Panc1 (cell line): ENCODE measurements around the gene ZNF622. TPM values are rescaled to one million over a fixed set of nuclear protein-coding genes. Genes with fewer than 3 reads are reported as not detected.

Source experiments
- ATAC-seq: fragments of 200-7000 bp; cut with Tn5 transposase; 2 replicates; pipeline ENCODE4 v1.9.1; 2020; ENCODE audit warnings: mild to moderate bottlenecking, moderate library complexity
- BruUV-seq: library from RNA; stranded (reverse); fragments of 400-500 nt; replicated peaks from 2 replicates; lab custom pipeline; 2021; lab: Mats Ljungman, UMichigan
- CTCF ChIA-PET: fragments of 300-600 bp; sonication (Branson Sonifier 250); formaldehyde crosslinking; loops from one replicate; lab custom pipeline; 2022; ENCODE audit warnings: antibody characterized with exemption; lab: Charles Lee
- POLR2A ChIA-PET: fragments of 300-600 bp; sonication (Branson Sonifier 250); formaldehyde crosslinking; loops from one replicate; lab custom pipeline; 2022; ENCODE audit warnings: antibody characterized with exemption; lab: Charles Lee
- DNase-seq: peaks from one replicate; pipeline ENCODE4 v3.0.0-alpha.2; 2010; ENCODE audit warnings: low read depth, low spot score
- H3K27ac ChIP-seq: 2 replicates; pipeline ENCODE4 v1.5.1; 2011; ENCODE audit warnings: mild to moderate bottlenecking, low read length, inconsistent platforms
- H3K27me3 ChIP-seq: fragments of 200-500 bp; sonication (Bioruptor generic); 2 replicates; pipeline ENCODE4 v1.6.0; 2014; ENCODE audit warnings: low read length, inconsistent platforms; ENCODE audit not compliant: control insufficient read depth, insufficient read depth
- H3K36me3 ChIP-seq: fragments of 200-500 bp; sonication (Bioruptor generic); 2 replicates; pipeline ENCODE4 v1.5.1; 2014; ENCODE audit warnings: inconsistent platforms, mild to moderate bottlenecking, low read length, moderate library complexity; ENCODE audit not compliant: control insufficient read depth, insufficient read depth
- H3K4me1 ChIP-seq: 2 replicates; pipeline ENCODE4 v1.5.1; 2011; ENCODE audit warnings: inconsistent platforms, mild to moderate bottlenecking, low read length, moderate library complexity; ENCODE audit not compliant: control insufficient read depth, insufficient read depth
- H3K4me3 ChIP-seq, 2 experiments: 2 replicates each; pipeline ENCODE4 v1.5.1; 2011 to 2012; ENCODE audit warnings: low read depth in 2 of 2, low read length in 2 of 2, mild to moderate bottlenecking in 2 of 2, inconsistent platforms in 1 of 2, moderate library complexity in 1 of 2
- H3K9me3 ChIP-seq: fragments of 200-500 bp; sonication (Bioruptor generic); 2 replicates; pipeline ENCODE4 v1.5.1; 2014; ENCODE audit warnings: low read depth, mild to moderate bottlenecking, inconsistent platforms, low read length, moderate library complexity; ENCODE audit not compliant: control insufficient read depth, insufficient read depth
- CTCF ChIP-seq: fragments of 450-650 bp; IDR thresholded peaks from 2 replicates; pipeline ENCODE4 v1.5.1; 2017; ENCODE audit warnings: mild to moderate bottlenecking
- POLR2AphosphoS5 ChIP-seq: IDR thresholded peaks from 2 replicates; pipeline ENCODE4 v1.6.1; 2012; ENCODE audit warnings: mild to moderate bottlenecking, low read depth, low read length, moderate library complexity
- REST ChIP-seq, 2 experiments: IDR thresholded peaks; 2 replicates each; pipeline ENCODE4 v1.6.1; 2011 to 2012; ENCODE audit warnings: low read depth in 2 of 2, control low read depth in 1 of 2, low read length in 1 of 2, mild to moderate bottlenecking in 1 of 2, moderate library complexity in 1 of 2; ENCODE audit not compliant: insufficient read depth in 1 of 2
- SIN3A ChIP-seq: IDR thresholded peaks from 2 replicates; pipeline ENCODE4 v1.6.1; 2012; ENCODE audit warnings: low read depth, mild to moderate bottlenecking, low read length, moderate library complexity, borderline replicate concordance; ENCODE audit not compliant: insufficient read depth
- TCF7L2 ChIP-seq: IDR thresholded peaks from 2 replicates; pipeline ENCODE4 v1.6.1; 2011; ENCODE audit warnings: mild to moderate bottlenecking, low read depth, low read length, inconsistent platforms
- in situ Hi-C: cut with HindIII; loops from 2 replicates; pipeline ENCODE4 v1.10.0; 2016; ENCODE audit warnings: low sequenced_read_pairs, low pct_unique_long_range_greater_than_20kb
- intact Hi-C: fragments of 100-400 bp; cut with micrococcal nuclease; formaldehyde crosslinking; loops from one replicate; pipeline ENCODE4 v1.10.0; 2022; ENCODE audit not compliant: unreplicated experiment
- total RNA-seq: library from RNA; stranded (reverse); gene quantifications from one replicate; pipeline ENCODE4 v1.2.1, GENCODE V29; 2021; ENCODE audit not compliant: unreplicated experiment

The ZNF622 gene
- total RNA-seq, 1 experiment from 2014 or later, result 29.3 TPM

- CTCF ChIA-PET, result no interaction called here
- H3K27me3 ChIP-seq, result peaks cover 3% of the 10 kb centered on the region
- DNase-seq (no peak), ATAC-seq (no peak)
- no peak overlapping the region for H3K27ac ChIP-seq
- in situ Hi-C loops (no loop called here), intact Hi-C loops (no loop called here)
- POLR2A ChIA-PET, result no interaction called here
- no peaks in the 10 kb centered on the region for H3K36me3 ChIP-seq
- no peak overlapping the region for H3K4me3 ChIP-seq
- no peaks in the 10 kb centered on the region for H3K4me1 ChIP-seq
- TF ChIP-seq REST (IDR thresholded peaks at IDR 0.05; ENCODE audit: insufficient read depth in 1 of 2, low read depth in 2 of 2, low read length in 1 of 2) (no peak), SIN3A (no peak), CTCF (no peak), TCF7L2 (no peak), POLR2AphosphoS5 (no peak)
- no peaks in the 10 kb centered on the region for H3K9me3 ChIP-seq
- no TSS peak for BruUV-seq
Measured at GRCh38 chr5:16411741-16412455, 53.7 kb downstream of the ZNF622 start.

- POLR2A ChIA-PET, result no interaction called here
- no peaks in the 10 kb centered on the region for H3K9me3 ChIP-seq
- in situ Hi-C loops, result no loop called here
- CTCF ChIA-PET, result no interaction called here
- H3K4me1 ChIP-seq, result no peaks in the 10 kb centered on the region
- no peak for DNase-seq
- peaks cover 3% of the 10 kb centered on the region for H3K27me3 ChIP-seq
- TF ChIP-seq TCF7L2 (no peak), CTCF (no peak), POLR2AphosphoS5 (no peak), REST (IDR thresholded peaks at IDR 0.05; ENCODE audit: insufficient read depth in 1 of 2, low read depth in 2 of 2, low read length in 1 of 2) (no peak), SIN3A (no peak)
- intact Hi-C loops, result no loop called here
- H3K36me3 ChIP-seq, result no peaks in the 10 kb centered on the region
- no TSS peak for BruUV-seq
- no peak overlapping the region for H3K27ac ChIP-seq
- ATAC-seq, result no peak
- no peak overlapping the region for H3K4me3 ChIP-seq
Measured at GRCh38 chr5:16411235-16411634, 54.4 kb downstream of the ZNF622 start.
